H9 (cell line): ENCODE measurements around the gene CD79A. TPM values are rescaled to one million over a fixed set of nuclear protein-coding genes. Genes with fewer than 3 reads are reported as not detected.

Experiments
- DNase-seq: peaks from one replicate; pipeline ENCODE4 v3.0.0-alpha.2; 2017
- H2AFZ ChIP-seq: one replicate; pipeline ENCODE4 v1.6.1; 2013; ENCODE audit warnings: mild to moderate bottlenecking, low read length, control low read depth, moderate library complexity
- H2AK5ac ChIP-seq: 2 replicates; pipeline ENCODE4 v1.6.1; 2013; ENCODE audit warnings: low read length, control low read depth, mixed read lengths; ENCODE audit not compliant: insufficient read length
- H2BK120ac ChIP-seq: one replicate; pipeline ENCODE4 v1.6.1; 2013; ENCODE audit warnings: low read depth, mild to moderate bottlenecking, low read length, control low read depth, inconsistent platforms; ENCODE audit not compliant: poor library complexity, severe bottlenecking
- H2BK12ac ChIP-seq: 2 replicates; pipeline ENCODE4 v1.6.1; 2013; ENCODE audit warnings: low read length, control low read depth, mixed read lengths, low read depth; ENCODE audit not compliant: insufficient read length
- H2BK15ac ChIP-seq: 2 replicates; pipeline ENCODE4 v1.6.1; 2013; ENCODE audit warnings: low read depth, low read length, control low read depth
- H2BK20ac ChIP-seq: one replicate; pipeline ENCODE4 v1.6.1; 2013; ENCODE audit warnings: low read depth, mild to moderate bottlenecking, low read length, control low read depth, inconsistent platforms; ENCODE audit not compliant: poor library complexity, severe bottlenecking
- H2BK5ac ChIP-seq: 2 replicates; pipeline ENCODE4 v1.6.1; 2013; ENCODE audit warnings: low read length, control low read depth, mixed read lengths; ENCODE audit not compliant: insufficient read length
- H3K14ac ChIP-seq: 2 replicates; pipeline ENCODE4 v1.6.1; 2013; ENCODE audit warnings: low read length, control low read depth; ENCODE audit not compliant: insufficient read depth
- H3K18ac ChIP-seq: 2 replicates; pipeline ENCODE4 v1.6.1; 2013; ENCODE audit warnings: low read depth, mild to moderate bottlenecking, mixed read lengths, low read length, control low read depth; ENCODE audit not compliant: insufficient read length
- H3K23ac ChIP-seq: 2 replicates; pipeline ENCODE4 v1.6.1; 2013; ENCODE audit warnings: low read length, control low read depth, mixed read lengths, low read depth; ENCODE audit not compliant: insufficient read length
- H3K23me2 ChIP-seq: 2 replicates; pipeline ENCODE4 v1.6.1; 2013; ENCODE audit warnings: low read depth, mild to moderate bottlenecking, mixed read lengths, low read length, control low read depth; ENCODE audit not compliant: insufficient read length, poor library complexity, severe bottlenecking
- H3K27ac ChIP-seq: 2 replicates; pipeline ENCODE4 v1.5.1; 2013; ENCODE audit warnings: low read length, control low read depth, mixed read lengths, low read depth; ENCODE audit not compliant: insufficient read length
- H3K27me3 ChIP-seq: 2 replicates; pipeline ENCODE4 v1.6.1; 2013; ENCODE audit warnings: low read length, control low read depth, inconsistent platforms; ENCODE audit not compliant: insufficient read depth
- H3K4ac ChIP-seq: 2 replicates; pipeline ENCODE4 v1.6.1; 2013; ENCODE audit warnings: low read depth, mild to moderate bottlenecking, control low read depth, inconsistent platforms, low read length, moderate library complexity
- H3K4me1 ChIP-seq: 2 replicates; pipeline ENCODE4 v1.6.1; 2013; ENCODE audit warnings: low read length, control low read depth, inconsistent platforms; ENCODE audit not compliant: insufficient read depth
- H3K4me2 ChIP-seq: 2 replicates; pipeline ENCODE4 v1.6.1; 2013; ENCODE audit warnings: low read length, control low read depth, mixed read lengths; ENCODE audit not compliant: insufficient read length, insufficient read depth
- H3K56ac ChIP-seq: 2 replicates; pipeline ENCODE4 v1.6.1; 2013; ENCODE audit warnings: low read depth, mild to moderate bottlenecking, mixed read lengths, low read length, control low read depth; ENCODE audit not compliant: insufficient read length
- H3K79me1 ChIP-seq: 2 replicates; pipeline ENCODE4 v1.6.1; 2013; ENCODE audit warnings: low read depth, mild to moderate bottlenecking, moderate library complexity, low read length, control low read depth, inconsistent platforms; ENCODE audit not compliant: insufficient read depth, poor library complexity, severe bottlenecking
- H3K79me2 ChIP-seq: 2 replicates; pipeline ENCODE4 v1.6.1; 2013; ENCODE audit warnings: low read length, control low read depth, inconsistent platforms; ENCODE audit not compliant: insufficient read depth
- H3K9ac ChIP-seq: 2 replicates; pipeline ENCODE4 v1.6.1; 2013; ENCODE audit warnings: low read length, control low read depth, mixed read lengths; ENCODE audit not compliant: insufficient read length; ENCODE audit errors: extremely low read depth
- H3K9me3 ChIP-seq: one replicate; pipeline ENCODE4 v1.6.1; 2013; ENCODE audit warnings: low read depth, low read length, inconsistent platforms; ENCODE audit not compliant: control insufficient read depth
- H3T11ph ChIP-seq: one replicate; pipeline ENCODE4 v1.6.1; 2013; ENCODE audit warnings: mild to moderate bottlenecking, low read length, control low read depth, inconsistent platforms
- H4K20me1 ChIP-seq: one replicate; pipeline ENCODE4 v1.6.1; 2013; ENCODE audit not compliant: control insufficient read depth, insufficient read length, insufficient read depth
- H4K5ac ChIP-seq: 2 replicates; pipeline ENCODE4 v1.6.1; 2013; ENCODE audit warnings: low read depth, mild to moderate bottlenecking, mixed read lengths, low read length, control low read depth; ENCODE audit not compliant: insufficient read length
- H4K8ac ChIP-seq: replicated peaks from 2 replicates; pipeline ENCODE4 v1.6.1; 2013; ENCODE audit warnings: low read length, control low read depth, mixed read lengths, low read depth; ENCODE audit not compliant: insufficient read length
- H4K91ac ChIP-seq: 2 replicates; pipeline ENCODE4 v1.6.1; 2013; ENCODE audit warnings: low read depth, mild to moderate bottlenecking, moderate library complexity, mixed read lengths, low read length, control low read depth; ENCODE audit not compliant: insufficient read length
- H3K27ac Mint-ChIP-seq, 3 experiments: 2 replicates in 2 of 3; 3 replicates in 1 of 3; pipeline ENCODE4 v1.8.0; 2020 to 2021; ENCODE audit warnings: mixed read lengths in 3 of 3, mild to moderate bottlenecking in 1 of 3, moderate library complexity in 1 of 3
- H3K27me3 Mint-ChIP-seq: 2 replicates; pipeline ENCODE4 v1.8.0; 2021; ENCODE audit warnings: low read depth, mild to moderate bottlenecking, moderate library complexity, mixed read lengths
- H3K36me3 Mint-ChIP-seq, 3 experiments: 2 replicates in 2 of 3; 3 replicates in 1 of 3; pipeline ENCODE4 v1.8.0; 2020 to 2021; ENCODE audit warnings: low read depth in 3 of 3, mixed read lengths in 3 of 3; ENCODE audit not compliant: insufficient read depth in 1 of 3
- H3K4me1 Mint-ChIP-seq, 2 experiments: 2 replicates each; pipeline ENCODE4 v1.8.0; 2020; ENCODE audit warnings: mixed read lengths in 2 of 2
- H3K4me3 Mint-ChIP-seq, 2 experiments: 2 replicates in 1 of 2; 3 replicates in 1 of 2; pipeline ENCODE4 v1.8.0; 2020 to 2021; ENCODE audit warnings: mild to moderate bottlenecking in 2 of 2, mixed read lengths in 2 of 2, moderate library complexity in 1 of 2
- H3K9me3 Mint-ChIP-seq, 2 experiments: 2 replicates in 1 of 2; 3 replicates in 1 of 2; pipeline ENCODE4 v1.8.0; 2020; ENCODE audit warnings: mild to moderate bottlenecking in 2 of 2, mixed read lengths in 2 of 2, moderate library complexity in 1 of 2
- WGBS: extraction: QIAGEN DNeasy Blood & Tissue Kit; methylation state at CpG from one replicate; pipeline ENCODE4 v1.1.7; 2013; ENCODE audit warnings: missing lambda C conversion rate, low lambda C conversion rate, mixed read lengths; ENCODE audit not compliant: insufficient read length; ENCODE audit errors: extremely low coverage; 5-methylcytosine and 5-hydroxymethylcytosine counted together
- total RNA-seq: library from RNA; stranded (reverse); gene quantifications from 2 replicates; pipeline ENCODE4 v1.2.1, GENCODE V29; 2021
- TF ChIP-seq, protein P1 (sequence below): fragments of 200-600 bp; sonication (generic); conservative IDR thresholded peaks from 3 replicates; pipeline ENCODE4 v1.8.0; 2021; ENCODE audit warnings: antibody characterized with exemption, mild to moderate bottlenecking

CD79A gene
- total RNA-seq, 1 experiment from 2014 or later: 0.22 TPM

GRCh38 chr19:41853344-41853743, 23.7 kb upstream of the CD79A start:
- H3K27me3 Mint-ChIP-seq: peaks cover 52% of the 10 kb centered on the region
- peaks cover 0 to 7% of the 10 kb centered on the region in 2 experiments; a peak in 2 of 5 replicates for H3K9me3 Mint-ChIP-seq
- no peaks in the 10 kb centered on the region; the same call in 1 of the 2 replicates for H3K4me1 ChIP-seq
- no peak overlapping the region for H2BK20ac ChIP-seq
- H3K4me2 ChIP-seq: no peak overlapping the region
- no CpG with 5 or more reads among the region's 2 CpGs for WGBS
- H3K14ac ChIP-seq: no peak overlapping the region
- TF ChIP-seq, protein P1, sequence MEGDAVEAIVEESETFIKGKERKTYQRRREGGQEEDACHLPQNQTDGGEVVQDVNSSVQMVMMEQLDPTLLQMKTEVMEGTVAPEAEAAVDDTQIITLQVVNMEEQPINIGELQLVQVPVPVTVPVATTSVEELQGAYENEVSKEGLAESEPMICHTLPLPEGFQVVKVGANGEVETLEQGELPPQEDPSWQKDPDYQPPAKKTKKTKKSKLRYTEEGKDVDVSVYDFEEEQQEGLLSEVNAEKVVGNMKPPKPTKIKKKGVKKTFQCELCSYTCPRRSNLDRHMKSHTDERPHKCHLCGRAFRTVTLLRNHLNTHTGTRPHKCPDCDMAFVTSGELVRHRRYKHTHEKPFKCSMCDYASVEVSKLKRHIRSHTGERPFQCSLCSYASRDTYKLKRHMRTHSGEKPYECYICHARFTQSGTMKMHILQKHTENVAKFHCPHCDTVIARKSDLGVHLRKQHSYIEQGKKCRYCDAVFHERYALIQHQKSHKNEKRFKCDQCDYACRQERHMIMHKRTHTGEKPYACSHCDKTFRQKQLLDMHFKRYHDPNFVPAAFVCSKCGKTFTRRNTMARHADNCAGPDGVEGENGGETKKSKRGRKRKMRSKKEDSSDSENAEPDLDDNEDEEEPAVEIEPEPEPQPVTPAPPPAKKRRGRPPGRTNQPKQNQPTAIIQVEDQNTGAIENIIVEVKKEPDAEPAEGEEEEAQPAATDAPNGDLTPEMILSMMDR: no peak
- H2AK5ac ChIP-seq: no peak overlapping the region
- H3K4me1 Mint-ChIP-seq: peaks cover 0 to 3% of the 10 kb centered on the region in 2 experiments; a peak in 2 of 4 replicates
- no peak overlapping the region for H3K4me3 Mint-ChIP-seq
- no peaks in the 10 kb centered on the region for H4K20me1 ChIP-seq
- DNase-seq: no peak
- H3T11ph ChIP-seq: no peak overlapping the region
- no peak overlapping the region for H3K27ac Mint-ChIP-seq
- H3K18ac ChIP-seq: no peak overlapping the region
- no peaks in the 10 kb centered on the region for H3K79me2 ChIP-seq
- no peak overlapping the region for H2BK15ac ChIP-seq
- no peak overlapping the region for H2BK5ac ChIP-seq
- no peak overlapping the region for H4K8ac ChIP-seq
- no peaks in the 10 kb centered on the region for H3K23me2 ChIP-seq
- no peak overlapping the region for H2BK120ac ChIP-seq
- no peak overlapping the region for H4K91ac ChIP-seq
- H3K23ac ChIP-seq: no peak overlapping the region
- no peaks in the 10 kb centered on the region for H3K79me1 ChIP-seq
- no peaks in the 10 kb centered on the region for H3K9me3 ChIP-seq
- no peaks in the 10 kb centered on the region for H3K36me3 Mint-ChIP-seq
- no peak overlapping the region for H3K9ac ChIP-seq
- no peak overlapping the region for H3K4ac ChIP-seq
- H3K27me3 ChIP-seq: no peaks in the 10 kb centered on the region
- H2AFZ ChIP-seq: no peak overlapping the region
- no peak overlapping the region for H2BK12ac ChIP-seq
- H4K5ac ChIP-seq: no peak overlapping the region
- H3K56ac ChIP-seq: no peak overlapping the region
- no peak overlapping the region for H3K27ac ChIP-seq
